HT1080 (cell line): ENCODE data around the gene CRIP2. TPM values are rescaled to one million over a fixed set of nuclear protein-coding genes. Genes with fewer than 3 reads are reported as not detected.
A peak's percentile ranks its signal among the peaks of the same experiment; 100 is the strongest.

Source experiments
- DNase-seq: peaks from one replicate; pipeline ENCODE4 v3.0.0-alpha.2; 2015; ENCODE audit warnings: low read depth
- total RNA-seq: library from RNA; depleted of rRNA; stranded (reverse); fragments of >200 nt; shearing (Covaris generic); gene quantifications from 2 replicates; pipeline ENCODE4 v1.2.3, GENCODE V29; 2014; rRNA removed

Gene CRIP2
- total RNA-seq, 1 experiment from 2014 or later: 127 TPM

GRCh38 chr14:105526776-105527380 is 52.3 kb downstream of the CRIP2 start:
- no peak for DNase-seq

GRCh38 chr14:105527381-105527825 is 52.8 kb downstream of the CRIP2 start:
- no peak for DNase-seq

- DNase-seq: peak; percentile 55
Measured at GRCh38 chr14:105527826-105528585, 53.4 kb downstream of the CRIP2 start.

- no peak for DNase-seq
Measured at GRCh38 chr14:105528586-105529318, 54.1 kb downstream of the CRIP2 start.

- no peak for DNase-seq
Measured at GRCh38 chr14:105529319-105529568, 54.6 kb downstream of the CRIP2 start.

Other genes starting within 250 kb of the CRIP2 start
- gene BTBD6, start 226.3 kb upstream of the CRIP2 start, total RNA-seq: 8.3 and 9.3 TPM in 2 replicates
- 25.4 and 25.6 TPM in 2 replicates for gene BRF1, start 173.8 kb upstream of the CRIP2 start, total RNA-seq
- 33.0 and 33.3 TPM in 2 replicates for gene PACS2, start 160.1 kb upstream of the CRIP2 start, total RNA-seq
- 0.20 TPM in 1 of 2 replicates, not detected in the other for gene TEX22, start 76.3 kb upstream of the CRIP2 start, total RNA-seq
- 57.8 and 78.4 TPM in 2 replicates for gene MTA1, start 55.0 kb upstream of the CRIP2 start, total RNA-seq
- gene CRIP1, start 12.1 kb downstream of the CRIP2 start, total RNA-seq: 1.8 TPM in 1 of 2 replicates, not detected in the other
- 49.3 and 50.2 TPM in 2 replicates for gene TEDC1, start 16.4 kb downstream of the CRIP2 start, total RNA-seq
- gene TMEM121, start 51.8 kb downstream of the CRIP2 start, total RNA-seq: 3.5 and 4.4 TPM in 2 replicates